SK-N-SH (cell line): ENCODE measurements around the gene NF2. TPM values are rescaled to one million over a fixed set of nuclear protein-coding genes. Genes with fewer than 3 reads are reported as not detected.

Source experiments
- CTCF ChIA-PET: fragments of 300-600, 350-600 bp; formaldehyde crosslinking; extraction: SDS; loops from one replicate; lab custom pipeline; 2021; lab: Yijun Ruan, JAX
- POLR2A ChIA-PET: fragments of 350-600 bp; sonication (Branson Sonifier 250); formaldehyde crosslinking; extraction: SDS; loops from one replicate; lab custom pipeline; 2020; ENCODE audit warnings: antibody characterized with exemption, inconsistent platforms; lab: Yijun Ruan, JAX
- DNase-seq: peaks from one replicate; pipeline ENCODE4 v3.0.0; 2012
- H2AFZ ChIP-seq: fragments of 200-600 bp; sonication (generic); 2 replicates; pipeline ENCODE4 v1.8.1; 2016; ENCODE audit warnings: antibody characterized with exemption, mild to moderate bottlenecking, low read depth
- H3F3A ChIP-seq: fragments of 200-600 bp; sonication (generic); replicated peaks from 2 replicates; pipeline ENCODE3; 2016; ENCODE audit warnings: antibody characterized with exemption, mild to moderate bottlenecking; ENCODE audit not compliant: insufficient read depth
- H3K27ac ChIP-seq, 2 experiments: fragments of 200-500 bp in 1 of 2; fragments of 200-600 bp in 1 of 2; sonication (Bioruptor generic) in 1 of 2; sonication (generic), shearing (Covaris generic) in 1 of 2; 2 replicates each; pipeline versions ENCODE4 v1.5.1 to v1.6.1; 2014 to 2016; ENCODE audit warnings: low read depth in 2 of 2, inconsistent platforms in 1 of 2, low read length in 1 of 2, mild to moderate bottlenecking in 1 of 2, mixed read lengths in 1 of 2
- H3K27me3 ChIP-seq: fragments of 200-600 bp; sonication (generic), shearing (Covaris generic); 2 replicates; pipeline ENCODE4 v1.6.1; 2016; ENCODE audit warnings: mixed run types; ENCODE audit not compliant: insufficient read depth
- H3K36me3 ChIP-seq, 2 experiments: fragments of 200-500 bp in 1 of 2; fragments of 200-600 bp in 1 of 2; sonication (Bioruptor generic) in 1 of 2; sonication (generic) in 1 of 2; replicated peaks in 1 of 2; 2 replicates each; pipeline versions ENCODE3 to v1.5.1; 2014 to 2016; ENCODE audit warnings: low read length in 1 of 2, mild to moderate bottlenecking in 1 of 2; ENCODE audit not compliant: insufficient read depth in 2 of 2, control insufficient read depth in 1 of 2
- H3K4me1 ChIP-seq, 2 experiments: fragments of 200-500 bp in 1 of 2; fragments of 200-600 bp in 1 of 2; sonication (Bioruptor generic) in 1 of 2; sonication (generic), shearing (Covaris generic) in 1 of 2; 2 replicates each; pipeline versions ENCODE4 v1.5.1 to v1.6.1; 2014 to 2016; ENCODE audit warnings: low read depth in 1 of 2, low read length in 1 of 2, mixed run types in 1 of 2; ENCODE audit not compliant: insufficient read depth in 2 of 2, control insufficient read depth in 1 of 2
- H3K4me2 ChIP-seq: fragments of 200-600 bp; sonication (generic), shearing (Covaris generic); 2 replicates; pipeline ENCODE4 v1.6.1; 2017; ENCODE audit warnings: mixed run types
- H3K4me3 ChIP-seq, 2 experiments: fragments of 200-500 bp in 1 of 2; fragments of 200-600 bp in 1 of 2; sonication (Bioruptor generic) in 1 of 2; sonication (generic), shearing (Covaris generic) in 1 of 2; 2 replicates each; pipeline versions ENCODE4 v1.5.1 to v1.8.1; 2014 to 2016; ENCODE audit warnings: low read depth in 2 of 2, inconsistent platforms in 1 of 2, low read length in 1 of 2, mild to moderate bottlenecking in 1 of 2, mixed read lengths in 1 of 2, moderate library complexity in 1 of 2
- H3K79me2 ChIP-seq: fragments of 200-600 bp; sonication (generic); 2 replicates; pipeline ENCODE4 v1.8.1; 2017; ENCODE audit warnings: mild to moderate bottlenecking; ENCODE audit not compliant: insufficient read depth
- H3K9ac ChIP-seq: fragments of 200-600 bp; sonication (generic); 2 replicates; pipeline ENCODE4 v1.6.1; 2017; ENCODE audit warnings: mixed run types
- H3K9me2 ChIP-seq: fragments of 200-600 bp; sonication (generic); 2 replicates; pipeline ENCODE4 v1.6.1; 2017; ENCODE audit warnings: mixed run types
- H3K9me3 ChIP-seq: fragments of 200-600 bp; sonication (generic); 2 replicates; pipeline ENCODE4 v1.6.1; 2017; ENCODE audit warnings: mixed run types, mild to moderate bottlenecking, moderate library complexity
- H4K20me1 ChIP-seq: fragments of 200-600 bp; sonication (generic); 2 replicates; pipeline ENCODE4 v1.6.1; 2017; ENCODE audit warnings: mild to moderate bottlenecking, mixed run types; ENCODE audit not compliant: insufficient read depth
- CTCF ChIP-seq: fragments of 200-600 bp; sonication (generic); IDR thresholded peaks from 2 replicates; pipeline ENCODE4 v1.6.1; 2017; ENCODE audit warnings: antibody characterized with exemption, mild to moderate bottlenecking, moderate library complexity
- GATA2 ChIP-seq: sonication (generic); formaldehyde crosslinking; IDR thresholded peaks from 2 replicates; pipeline ENCODE4 v1.5.0; 2020; ENCODE audit warnings: mild to moderate bottlenecking, missing genetic modification reagents
- JUND ChIP-seq: IDR thresholded peaks from 2 replicates; pipeline ENCODE4 v1.4.0; 2012
- MXI1 ChIP-seq: IDR thresholded peaks from 2 replicates; pipeline ENCODE4 v1.6.1; 2012; ENCODE audit warnings: mild to moderate bottlenecking, low read depth, low read length, improper control_type of control experiment
- NRF1 ChIP-seq: IDR thresholded peaks from 2 replicates; pipeline ENCODE4 v1.6.1; 2012; ENCODE audit warnings: low read depth, mild to moderate bottlenecking, low read length
- PBX3 ChIP-seq: IDR thresholded peaks from 2 replicates; pipeline ENCODE4; 2012
- RAD21 ChIP-seq: IDR thresholded peaks from 2 replicates; pipeline ENCODE4 v1.6.1; 2012; ENCODE audit warnings: mild to moderate bottlenecking, low read length
- SIN3A ChIP-seq: IDR thresholded peaks from 2 replicates; pipeline ENCODE4 v1.6.1; 2012; ENCODE audit warnings: low read depth, mild to moderate bottlenecking, low read length, moderate library complexity, borderline replicate concordance
- SMC3 ChIP-seq: IDR thresholded peaks from 2 replicates; pipeline ENCODE4 v1.6.1; 2012; ENCODE audit warnings: low read depth, low read length, improper control_type of control experiment
- TAF1 ChIP-seq: IDR thresholded peaks from 2 replicates; pipeline ENCODE4 v1.6.1; 2012; ENCODE audit warnings: low read depth, mild to moderate bottlenecking, low read length, moderate library complexity, borderline replicate concordance
- TCF12 ChIP-seq: IDR thresholded peaks from 2 replicates; pipeline ENCODE4 v1.4.0; 2012
- WGBS: methylation state at CpG from one replicate; pipeline ENCODE4 v1.1.6; 2017; ENCODE audit warnings: low lambda C conversion rate; 5-methylcytosine and 5-hydroxymethylcytosine counted together
- polyA plus RNA-seq, 3 experiments: library from polyadenylated mRNA; depleted of rRNA; stranded (reverse); fragments of >200 nt; gene quantifications; 2 replicates each; pipeline ENCODE4 v1.2.3, GENCODE V29; 2012
- TF ChIP-seq, protein P1 (sequence below): fragments of 150-350 bp; IDR thresholded peaks from 2 replicates; pipeline ENCODE4 v1.6.1; 2017; ENCODE audit warnings: antibody characterized with exemption, low read length, low read depth, borderline replicate concordance

NF2 gene
- polyA plus RNA-seq, 1 of the 3 experiments (the other 2 are of a cell fraction), result 44.1 TPM

DNA sequence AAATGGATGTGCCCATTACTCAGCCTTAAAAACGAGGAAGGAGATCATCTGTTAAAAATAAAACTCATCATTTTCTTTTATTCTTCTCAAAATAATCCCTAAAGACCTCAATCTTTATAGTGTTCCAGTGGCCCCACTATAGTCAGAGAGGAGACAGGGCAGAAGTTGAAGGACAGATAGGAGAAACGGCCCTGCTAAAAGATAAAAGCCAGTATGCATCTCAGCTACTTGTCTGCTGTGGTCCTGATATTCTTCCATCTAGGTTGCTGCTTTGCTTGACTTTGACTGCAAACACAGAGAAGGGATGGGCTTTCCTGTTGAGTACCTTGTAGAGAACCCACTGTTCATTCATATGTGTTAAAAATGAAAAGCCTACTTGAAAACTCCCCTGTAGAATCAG is 31.4 kb downstream of the NF2 start:
- Histone ChIP-seq H3K9me3 (no peaks in the 10 kb centered on the region), H3F3A (peaks cover 4% of the 10 kb centered on the region), H3K27me3 (no peaks in the 10 kb centered on the region), H3K27ac (no peak overlapping the region), H3K36me3 (peaks cover 17 to 19% of the 10 kb centered on the region in 2 experiments), H3K9me2 (no peaks in the 10 kb centered on the region), H2AFZ (no peak overlapping the region), H3K4me1 (peaks cover 3 to 19% of the 10 kb centered on the region in 2 experiments; a peak in 2 of 4 replicates), H3K4me2 (no peak overlapping the region), H3K4me3 (no peak overlapping the region), H3K9ac (no peak overlapping the region), H3K79me2 (peaks cover 95% of the 10 kb centered on the region; the same call in 1 of the 2 replicates), H4K20me1 (0 out of 2 replicates have a peak, but pooled peaks cover 7% of the 10 kb centered on the region)
- no peak for DNase-seq
- 91% methylated on average over 2 of the region's 2 CpGs for WGBS
- CTCF ChIA-PET, result interaction anchor here (0.6 to 7.4 kb wide), 10 partner anchors 9 to 456 kb away, joined by 3 to 70 read pairs (median 8); no protein-coding TSS in a partner anchor
- POLR2A ChIA-PET, result no interaction called here
- TF ChIP-seq GATA2 (CRISPR knock-in tag), result no peak
- TF ChIP-seq, protein P1, sequence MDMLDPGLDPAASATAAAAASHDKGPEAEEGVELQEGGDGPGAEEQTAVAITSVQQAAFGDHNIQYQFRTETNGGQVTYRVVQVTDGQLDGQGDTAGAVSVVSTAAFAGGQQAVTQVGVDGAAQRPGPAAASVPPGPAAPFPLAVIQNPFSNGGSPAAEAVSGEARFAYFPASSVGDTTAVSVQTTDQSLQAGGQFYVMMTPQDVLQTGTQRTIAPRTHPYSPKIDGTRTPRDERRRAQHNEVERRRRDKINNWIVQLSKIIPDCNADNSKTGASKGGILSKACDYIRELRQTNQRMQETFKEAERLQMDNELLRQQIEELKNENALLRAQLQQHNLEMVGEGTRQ, result no peak
- no peak for TF ChIP-seq JUND
- TF ChIP-seq PBX3, result no peak
- no peak for TF ChIP-seq SIN3A
- TF ChIP-seq TCF12, result no peak

DNA sequence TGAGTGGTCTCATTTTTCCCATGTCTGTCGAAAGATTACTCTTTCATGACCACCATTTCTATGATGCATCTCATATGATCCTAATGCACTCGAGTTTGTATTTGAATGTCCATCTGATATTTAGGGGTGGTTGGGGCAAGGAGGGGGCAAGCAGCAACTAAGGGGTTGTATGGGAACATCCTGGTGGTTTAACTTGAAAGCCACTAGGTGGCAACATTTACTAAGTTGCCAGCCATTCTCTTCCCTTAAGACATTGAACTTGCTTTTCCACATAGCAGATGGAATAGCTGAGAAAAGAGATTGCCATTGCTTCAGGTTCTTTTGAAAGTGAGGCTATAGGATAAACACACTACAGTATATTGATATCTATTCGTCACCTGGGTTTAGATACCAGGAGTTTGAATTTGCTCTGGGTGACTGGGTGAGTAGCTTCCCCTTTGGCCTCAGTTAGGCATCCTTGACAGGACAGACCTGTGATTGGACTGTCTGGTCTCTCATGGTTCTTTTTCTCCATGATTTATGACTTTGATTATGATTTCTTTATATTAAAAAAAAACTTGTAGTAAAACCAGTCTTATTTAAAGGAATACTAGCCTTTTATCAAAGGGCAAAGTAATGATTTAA is 32.4 kb downstream of the NF2 start:
- POLR2A ChIA-PET, result interaction anchor here (0.5 to 0.7 kb wide), 2 partner anchors 196 to 453 kb away, joined by 3 to 4 read pairs; no protein-coding TSS in a partner anchor

More for the DNA sequence above, 32.4 kb downstream of the NF2 start:
- Histone ChIP-seq H3K9ac (no peak overlapping the region), H4K20me1 (0 out of 2 replicates have a peak, but pooled peaks cover 7% of the 10 kb centered on the region), H2AFZ (no peak overlapping the region), H3K36me3 (peaks cover 17 to 22% of the 10 kb centered on the region in 2 experiments), H3K4me3 (no peak overlapping the region; a peak in 1 of 4 replicates), H3K27me3 (no peaks in the 10 kb centered on the region), H3K79me2 (peaks cover 85% of the 10 kb centered on the region; the same call in 1 of the 2 replicates), H3F3A (peaks cover 4% of the 10 kb centered on the region), H3K27ac (no peak overlapping the region), H3K4me1 (peaks cover 0 to 19% of the 10 kb centered on the region in 2 experiments; a peak in 2 of 4 replicates), H3K9me3 (no peaks in the 10 kb centered on the region), H3K4me2 (no peak overlapping the region), H3K9me2 (no peaks in the 10 kb centered on the region)
- peak; percentile 60 for DNase-seq
- CTCF ChIA-PET, result interaction anchor here (0.6 to 7.4 kb wide), 57 partner anchors 10 to 652 kb away, joined by 3 to 70 read pairs (median 5); partner anchors contain the start of gene CABP7
- 31% methylated on average over 3 of the region's 3 CpGs for WGBS
- no peak for TF ChIP-seq TAF1
- no peak for TF ChIP-seq NRF1
- peak; percentile 91 for TF ChIP-seq RAD21
- peak; percentile 79 for TF ChIP-seq CTCF
- TF ChIP-seq SMC3, result peak; percentile 74
- no peak for TF ChIP-seq MXI1
- TF ChIP-seq JUND, result no peak
